HepG2 (cell line): Measurements from ENCODE around the gene VAC14. TPM values are rescaled to one million over a fixed set of nuclear protein-coding genes. Genes with fewer than 3 reads are reported as not detected.

Experiments used
- AFF4 ChIP-seq: sonication (generic); formaldehyde crosslinking; IDR thresholded peaks from 2 replicates; pipeline ENCODE4 v1.4.0; 2020; ENCODE audit warnings: missing genetic modification reagents
- CREB1 ChIP-seq, 2 experiments: fragments of 450-650 bp in 1 of 2; IDR thresholded peaks; 2 replicates each; pipeline ENCODE4 v1.6.1; 2016 to 2017; ENCODE audit warnings: control low read depth in 1 of 2, mild to moderate bottlenecking in 1 of 2, missing compliant biosample characterization in 1 of 2, missing genetic modification characterization in 1 of 2
- DR1 ChIP-seq: sonication (generic); formaldehyde crosslinking; IDR thresholded peaks from 2 replicates; pipeline ENCODE4 v1.8.0; 2021; ENCODE audit warnings: mild to moderate bottlenecking, missing genetic modification reagents, inconsistent platforms
- FLYWCH1 ChIP-seq: sonication (generic); formaldehyde crosslinking; IDR thresholded peaks from 2 replicates; pipeline ENCODE4 v1.8.1; 2023; ENCODE audit warnings: mild to moderate bottlenecking, missing genetic modification reagents
- FOXA1 ChIP-seq, 2 experiments: fragments of 450-650 bp in 1 of 2; sonication (generic) in 1 of 2; formaldehyde crosslinking in 1 of 2; IDR thresholded peaks; 2 replicates each; pipeline versions ENCODE4 v1.4.0 to v1.6.1; 2016 to 2020; ENCODE audit warnings: missing genetic modification reagents in 1 of 2
- GABPA ChIP-seq, 2 experiments: IDR thresholded peaks; 2 replicates each; pipeline ENCODE4 v1.6.1; 2011 to 2016; ENCODE audit warnings: low read depth in 2 of 2, low read length in 1 of 2, missing biosample characterization in 1 of 2, missing genetic modification characterization in 1 of 2
- HNRNPUL1 ChIP-seq: fragments of 200-400 bp; formaldehyde crosslinking; IDR thresholded peaks from 2 replicates; pipeline ENCODE4 v1.6.1; 2017; ENCODE audit warnings: low read depth, mild to moderate bottlenecking, low read length, moderate library complexity
- KLF16 ChIP-seq, 2 experiments: sonication (generic) in 1 of 2; formaldehyde crosslinking in 1 of 2; IDR thresholded peaks; 2 replicates each; pipeline versions ENCODE4 v1.6.1 to v1.8.0; 2016 to 2023; ENCODE audit warnings: missing genetic modification reagents in 2 of 2, missing compliant biosample characterization in 1 of 2
- PHF20 ChIP-seq: sonication (generic); formaldehyde crosslinking; IDR thresholded peaks from 2 replicates; pipeline ENCODE4 v1.5.0; 2020; ENCODE audit warnings: mild to moderate bottlenecking, missing genetic modification reagents
- ZKSCAN8 ChIP-seq: IDR thresholded peaks from 2 replicates; pipeline ENCODE4 v1.6.1; 2016; ENCODE audit warnings: borderline replicate concordance, missing genetic modification reagents, missing compliant biosample characterization
- ZNF136 ChIP-seq: sonication (generic); formaldehyde crosslinking; IDR thresholded peaks from 2 replicates; pipeline ENCODE4 v1.8.1; 2022; ENCODE audit warnings: low read depth, mild to moderate bottlenecking, moderate library complexity, missing genetic modification reagents
- ZNF142 ChIP-seq: sonication (generic); formaldehyde crosslinking; IDR thresholded peaks from 2 replicates; pipeline ENCODE4 v1.4.0; 2020; ENCODE audit warnings: missing genetic modification reagents
- ZNF251 ChIP-seq: sonication (generic); formaldehyde crosslinking; IDR thresholded peaks from 2 replicates; pipeline ENCODE4 v1.9.0; 2021; ENCODE audit warnings: mild to moderate bottlenecking, missing genetic modification reagents
- ZNF263 ChIP-seq: sonication (generic); formaldehyde crosslinking; IDR thresholded peaks from 2 replicates; pipeline ENCODE4 v1.4.0; 2020; ENCODE audit warnings: missing genetic modification reagents
- ZNF354B ChIP-seq: sonication (generic); formaldehyde crosslinking; IDR thresholded peaks from 2 replicates; pipeline ENCODE4 v1.8.0; 2022; ENCODE audit warnings: mild to moderate bottlenecking, missing genetic modification reagents
- ZNF597 ChIP-seq: sonication (generic); formaldehyde crosslinking; IDR thresholded peaks from 2 replicates; pipeline ENCODE4 v1.5.0; 2020; ENCODE audit warnings: missing genetic modification reagents
- polyA plus RNA-seq, 8 experiments: library from polyadenylated mRNA; depleted of rRNA in 3 of 8; stranded (reverse) in 7 of 8; unstranded in 1 of 8; fragments of >200 nt; fragmentation: Illumina TruSeq in 4 of 8; extraction: Trizol in 4 of 8; gene quantifications; 2 replicates each; pipeline versions ENCODE4 v1.2.1 to v1.2.3, GENCODE V29; 2011 to 2016; ENCODE audit warnings: low read depth in 4 of 8, missing spikeins in 1 of 8, mixed read lengths in 1 of 8; ENCODE audit not compliant: insufficient read depth in 1 of 8
- total RNA-seq, 5 experiments: library from RNA; depleted of rRNA; stranded (reverse); fragments of >200 nt; fragmentation: Illumina TruSeq; extraction: Trizol; gene quantifications; 2 replicates each; pipeline ENCODE4 v1.2.3, GENCODE V29; 2016; ENCODE audit warnings: low read depth in 1 of 5
- TF ChIP-seq, protein P1 (sequence below): IDR thresholded peaks from 2 replicates; pipeline ENCODE4 v1.6.1; 2016; ENCODE audit warnings: missing genetic modification reagents, missing compliant biosample characterization

VAC14 gene
- total and polyA plus RNA-seq, 2 of the 13 experiments (the other 11 are each of a cell fraction or from before 2014, with no cell fraction given): 23.5 to 24.6 TPM

DNA sequence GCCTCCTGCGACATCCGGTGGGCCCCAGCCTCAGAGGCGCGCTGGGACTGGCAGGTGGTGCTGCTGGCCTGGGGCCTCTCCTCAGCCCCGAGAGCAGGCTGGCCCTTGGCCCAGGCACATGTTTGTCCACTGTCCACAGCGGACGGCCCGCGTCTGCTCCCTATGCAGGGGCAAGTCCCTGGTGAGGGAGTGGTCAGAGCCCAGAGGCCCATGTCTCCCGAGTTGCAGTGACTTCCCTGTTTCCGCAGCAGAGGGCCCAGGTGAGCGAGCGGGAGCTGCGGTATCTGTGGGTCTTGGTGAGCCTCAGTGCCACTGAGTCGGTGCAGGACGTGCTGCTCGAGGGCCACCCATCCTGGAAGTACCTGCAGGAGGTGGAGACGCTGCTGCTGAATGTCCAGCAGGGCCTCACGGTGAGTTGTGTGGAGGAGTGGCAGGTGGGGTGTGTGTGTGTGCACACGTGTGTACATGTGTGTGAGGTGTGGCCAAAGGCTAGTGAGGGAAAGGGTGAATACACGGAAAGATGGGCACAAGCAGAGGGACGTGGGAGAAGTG lies 144.2 kb downstream of the VAC14 start (continued):
- TF ChIP-seq AFF4 (CRISPR knock-in tag) (no peak), DR1 (no peak; the same call in 1 of the 2 replicates), FLYWCH1 (CRISPR knock-in tag) (no peak), GABPA (IDR thresholded peaks at IDR 0.05; ENCODE audit: low read depth, low read length) (0 out of 2 replicates have a peak, but pooled peaks have one; percentile 29), GABPA (CRISPR knock-in tag; IDR thresholded peaks at IDR 0.05; ENCODE audit: low read depth) (no peak), ZNF251 (no peak), ZNF136 (CRISPR knock-in tag) (peak; percentile 97; the same call in 1 of the 2 replicates), ZNF142 (CRISPR knock-in tag) (no peak), KLF16 (CRISPR knock-in tag; IDR thresholded peaks at IDR 0.05) (peak in 1 of 2 experiments; percentile 42; a peak in 1 of 4 replicates), CREB1 (IDR thresholded peaks at IDR 0.05) (no peak), CREB1 (CRISPR knock-in tag; IDR thresholded peaks at IDR 0.05) (no peak), HNRNPUL1 (no peak), ZNF354B (CRISPR knock-in tag) (no peak), ZKSCAN8 (CRISPR knock-in tag) (no peak), ZNF597 (no peak), ZNF263 (CRISPR knock-in tag) (peak; percentile 64; the same call in 1 of the 2 replicates), FOXA1 (IDR thresholded peaks at IDR 0.05) (no peak), FOXA1 (CRISPR knock-in tag; IDR thresholded peaks at IDR 0.05) (peak; percentile 15; the same call in 1 of the 2 replicates), PHF20 (no peak)
- TF ChIP-seq, protein P1, sequence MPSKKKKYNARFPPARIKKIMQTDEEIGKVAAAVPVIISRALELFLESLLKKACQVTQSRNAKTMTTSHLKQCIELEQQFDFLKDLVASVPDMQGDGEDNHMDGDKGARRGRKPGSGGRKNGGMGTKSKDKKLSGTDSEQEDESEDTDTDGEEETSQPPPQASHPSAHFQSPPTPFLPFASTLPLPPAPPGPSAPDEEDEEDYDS (CRISPR knock-in tag): peak; percentile 70
